ENCODE data around the gene SYNPR.

The SYNPR gene

DNA sequence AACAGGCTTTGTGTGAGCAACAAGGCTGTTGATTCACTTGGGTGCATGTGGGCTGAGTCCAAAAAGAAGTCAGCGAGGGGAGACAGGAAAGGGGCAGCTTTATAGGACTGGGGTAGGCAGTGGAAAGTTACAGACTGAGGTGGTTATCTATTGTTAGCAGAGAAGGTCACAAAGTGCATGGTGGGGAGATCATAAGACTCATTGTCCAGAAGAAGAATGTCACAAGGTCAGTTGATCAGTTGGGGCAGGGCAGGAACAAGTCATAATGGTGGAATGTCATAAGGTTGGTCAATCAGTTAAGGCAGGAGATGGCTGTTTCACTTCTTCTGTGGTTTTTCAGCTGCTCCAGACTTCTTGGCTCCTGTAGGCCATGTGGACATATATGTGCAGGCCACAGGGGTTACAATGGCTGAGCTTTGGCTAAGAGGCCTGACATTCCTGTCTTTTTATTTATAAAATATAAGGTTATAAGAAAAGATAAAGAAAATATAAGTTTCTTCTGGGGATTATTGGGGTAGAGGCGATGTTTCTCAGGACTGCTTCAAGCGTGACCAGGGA lies 304.9 kb downstream of the SYNPR start:
- TF ChIP-seq POLR2A (IDR thresholded peaks at IDR 0.05; ENCODE audit: low read length): no peak
- no peak for TF ChIP-seq GATA1 (IDR thresholded peaks at IDR 0.05; ENCODE audit: low read depth, low read length)
- no peak for DNase-seq

DNA sequence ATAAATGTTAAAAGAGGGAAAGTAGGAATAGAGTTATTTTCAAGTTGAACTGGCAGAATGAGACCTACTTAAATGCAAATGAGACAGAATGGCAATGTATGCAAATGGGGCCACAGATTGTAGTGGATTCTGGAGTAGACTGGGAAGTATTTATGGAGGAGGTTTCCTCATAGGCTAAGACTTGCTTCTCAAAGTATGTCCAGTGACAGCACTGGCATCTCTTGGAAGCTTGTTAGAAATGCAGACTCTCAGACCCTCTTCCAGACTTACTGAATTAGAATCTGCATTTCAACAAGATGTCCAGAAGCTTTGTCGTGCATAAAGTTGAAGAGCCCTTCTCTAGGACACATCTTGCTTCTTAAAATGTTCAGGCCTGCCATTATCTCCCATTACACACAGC lies 306.6 kb downstream of the SYNPR start:
- no peak for DNase-seq
- no peak for TF ChIP-seq GATA1 (IDR thresholded peaks at IDR 0.05; ENCODE audit: low read depth, low read length)
- TF ChIP-seq POLR2A (IDR thresholded peaks at IDR 0.05; ENCODE audit: low read length): no peak

DNA sequence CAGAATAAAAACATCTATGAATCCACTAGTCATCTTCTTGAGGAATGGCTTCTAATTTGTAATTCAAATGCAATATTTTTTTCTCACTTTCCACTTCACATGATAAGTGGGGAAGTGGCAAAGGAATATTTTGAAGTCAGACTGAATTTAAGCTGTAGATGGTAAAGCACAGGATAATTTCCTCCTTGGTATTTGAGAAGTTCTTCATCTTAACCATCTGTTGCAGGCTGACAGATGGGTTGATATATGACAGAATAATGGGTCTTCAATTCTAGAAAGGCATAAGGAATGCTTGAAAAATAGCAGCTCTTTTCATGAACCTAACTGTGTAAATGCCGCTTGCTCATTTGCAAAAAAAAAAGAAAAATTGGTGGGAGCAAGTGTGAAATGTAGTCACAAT lies 307.8 kb downstream of the SYNPR start:
- no peak for DNase-seq
- no peak for TF ChIP-seq GATA1 (IDR thresholded peaks at IDR 0.05; ENCODE audit: low read depth, low read length)
- no peak for TF ChIP-seq POLR2A (IDR thresholded peaks at IDR 0.05; ENCODE audit: low read length)

DNA sequence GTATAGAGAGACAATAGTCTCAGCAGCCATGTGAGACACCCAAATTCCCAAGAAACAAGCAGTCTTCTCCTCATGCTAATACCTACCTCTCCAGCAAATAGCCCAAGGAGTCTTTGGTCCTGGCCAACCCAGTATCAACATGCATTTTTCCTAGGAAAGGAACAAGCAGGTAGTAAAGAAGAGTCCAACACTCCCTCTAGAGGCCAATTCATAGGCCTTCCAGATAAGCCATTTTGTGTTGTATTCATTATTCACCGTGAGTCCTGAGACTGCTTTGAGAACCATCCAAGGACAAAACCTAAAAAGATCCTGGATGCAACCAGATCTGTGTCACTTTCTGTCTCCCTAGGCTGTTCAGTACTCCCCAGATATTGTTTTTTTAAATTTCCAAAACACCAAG lies 310.8 kb downstream of the SYNPR start:
- no peak for DNase-seq
- TF ChIP-seq POLR2A (IDR thresholded peaks at IDR 0.05; ENCODE audit: low read length) (no peak), GATA1 (IDR thresholded peaks at IDR 0.05; ENCODE audit: low read depth, low read length) (no peak)

DNA sequence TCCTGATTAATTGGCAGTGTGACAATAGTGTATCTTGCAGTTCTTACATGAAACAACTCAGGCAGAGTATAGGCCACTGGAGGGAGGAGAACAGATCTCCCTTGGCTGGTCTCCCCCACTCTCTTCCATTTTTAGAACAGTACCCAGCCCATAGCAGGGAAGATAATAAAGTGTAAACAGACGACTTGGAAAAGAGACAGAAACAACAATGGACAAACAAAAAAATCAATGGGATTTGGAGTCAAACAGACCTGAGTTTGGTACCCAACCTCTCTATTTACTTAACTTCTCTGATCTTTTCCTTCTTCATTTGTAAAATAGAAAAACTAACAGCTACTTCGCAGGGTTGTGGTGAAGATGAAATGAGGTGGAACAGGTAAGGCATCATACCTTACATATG lies 315.7 kb downstream of the SYNPR start:
- no peak for DNase-seq
- TF ChIP-seq GATA1 (IDR thresholded peaks at IDR 0.05; ENCODE audit: low read depth, low read length) (no peak), POLR2A (IDR thresholded peaks at IDR 0.05; ENCODE audit: low read length) (no peak)

DNA sequence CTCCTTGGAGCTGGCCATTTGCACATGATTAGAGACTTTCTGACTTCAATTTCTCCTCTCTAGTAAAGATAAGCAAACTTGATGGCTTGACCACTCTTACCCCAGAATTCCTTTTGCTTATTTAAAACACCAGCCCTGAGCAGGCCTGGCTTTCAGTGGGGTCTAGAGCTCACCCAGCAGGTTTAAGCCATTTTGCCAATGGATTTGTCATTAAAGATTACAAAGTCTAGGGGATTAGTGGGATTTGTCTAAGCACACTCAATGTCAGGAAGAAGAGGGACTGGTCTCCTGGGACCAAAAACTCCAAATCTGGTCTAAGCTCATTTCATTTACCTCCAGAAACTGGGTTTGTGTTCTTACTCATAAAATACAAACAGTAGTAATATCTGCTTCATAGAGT lies 317.1 kb downstream of the SYNPR start:
- no peak for DNase-seq
- TF ChIP-seq POLR2A (IDR thresholded peaks at IDR 0.05; ENCODE audit: low read length): no peak
- TF ChIP-seq GATA1 (IDR thresholded peaks at IDR 0.05; ENCODE audit: low read depth, low read length): no peak

DNA sequence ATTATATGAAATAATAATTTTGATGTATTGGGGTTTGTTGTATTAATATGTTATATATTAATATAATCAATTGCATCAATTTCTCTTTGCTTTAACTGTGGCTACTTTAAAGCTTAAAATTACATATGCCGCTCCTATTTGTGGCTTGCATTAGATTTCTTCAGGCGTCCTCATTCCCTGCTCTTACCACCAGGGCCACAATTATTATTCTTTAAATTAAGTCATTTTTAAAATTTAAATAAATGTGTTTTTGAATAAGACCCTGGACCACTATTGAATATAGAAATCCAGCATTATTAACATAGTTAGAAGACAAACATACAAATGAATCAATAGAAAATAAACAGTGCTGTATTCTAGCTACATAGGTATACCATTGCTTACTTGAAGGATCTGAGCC lies 318.9 kb downstream of the SYNPR start:
- DNase-seq: no peak
- TF ChIP-seq GATA1 (IDR thresholded peaks at IDR 0.05; ENCODE audit: low read depth, low read length) (no peak), POLR2A (IDR thresholded peaks at IDR 0.05; ENCODE audit: low read length) (no peak)

DNA sequence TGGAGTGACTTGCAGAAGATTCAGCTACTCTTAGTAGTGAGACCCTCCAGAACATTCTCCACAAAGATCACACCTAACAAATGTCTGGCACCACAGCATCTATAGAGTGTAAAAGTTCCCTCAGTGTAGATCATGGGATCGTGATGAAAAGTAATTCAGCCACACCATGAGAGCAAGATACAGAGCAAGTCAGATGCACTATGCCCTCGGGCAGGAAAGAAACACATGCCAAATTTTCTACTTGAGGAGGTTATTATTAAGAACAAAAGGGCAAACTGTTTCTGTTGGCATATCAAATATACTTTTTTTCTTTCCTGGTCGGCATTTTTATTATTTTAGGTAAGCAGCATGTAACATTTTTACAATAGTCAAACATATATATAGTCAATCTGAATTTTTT lies 329.6 kb downstream of the SYNPR start:
- DNase-seq: no peak
- no peak for TF ChIP-seq POLR2A (IDR thresholded peaks at IDR 0.05; ENCODE audit: low read length)
- TF ChIP-seq GATA1 (IDR thresholded peaks at IDR 0.05; ENCODE audit: low read depth, low read length): no peak

DNA sequence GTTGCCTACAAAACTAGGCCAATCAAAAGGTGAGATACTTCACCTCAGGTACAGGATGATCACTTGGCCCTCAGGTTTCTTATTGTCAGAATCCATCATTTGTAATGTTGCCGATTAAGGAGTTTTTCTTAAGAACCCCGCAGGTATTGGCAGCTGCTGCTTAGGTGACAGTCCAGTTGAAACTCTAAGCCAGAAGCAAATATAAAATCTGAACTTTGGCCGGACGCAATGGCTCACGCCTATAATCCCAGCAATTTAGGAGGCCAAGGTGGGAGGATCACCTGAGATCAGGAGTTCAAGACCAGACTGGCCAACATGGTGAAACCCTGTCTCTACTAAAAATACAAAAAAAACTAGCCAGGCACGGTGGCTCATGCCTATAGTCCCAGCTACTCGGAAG lies 331.3 kb downstream of the SYNPR start:
- TF ChIP-seq GATA1 (IDR thresholded peaks at IDR 0.05; ENCODE audit: low read depth, low read length) (no peak), POLR2A (IDR thresholded peaks at IDR 0.05; ENCODE audit: low read length) (no peak)
- DNase-seq: no peak

DNA sequence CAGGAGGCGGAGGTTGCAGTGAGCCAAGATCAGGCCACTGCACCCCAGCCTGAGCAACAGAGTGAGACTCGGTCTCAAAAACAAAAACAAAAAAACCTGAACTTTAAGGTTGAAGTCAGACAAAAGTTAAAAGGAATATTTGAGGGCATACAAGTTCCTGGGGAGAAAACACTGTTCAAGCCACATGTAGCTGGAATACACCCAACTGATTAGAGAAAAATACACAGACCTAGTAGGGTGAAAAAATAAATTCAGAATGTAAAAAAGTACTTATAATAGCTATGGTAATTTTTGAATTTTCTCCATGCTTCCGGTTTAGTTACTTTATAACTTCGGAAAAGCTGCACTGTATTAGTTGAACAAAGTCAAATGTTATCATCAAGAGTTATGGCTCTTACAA lies 331.7 kb downstream of the SYNPR start:
- TF ChIP-seq GATA1 (IDR thresholded peaks at IDR 0.05; ENCODE audit: low read depth, low read length): no peak
- no peak for TF ChIP-seq POLR2A (IDR thresholded peaks at IDR 0.05; ENCODE audit: low read length)
- DNase-seq: no peak

DNA sequence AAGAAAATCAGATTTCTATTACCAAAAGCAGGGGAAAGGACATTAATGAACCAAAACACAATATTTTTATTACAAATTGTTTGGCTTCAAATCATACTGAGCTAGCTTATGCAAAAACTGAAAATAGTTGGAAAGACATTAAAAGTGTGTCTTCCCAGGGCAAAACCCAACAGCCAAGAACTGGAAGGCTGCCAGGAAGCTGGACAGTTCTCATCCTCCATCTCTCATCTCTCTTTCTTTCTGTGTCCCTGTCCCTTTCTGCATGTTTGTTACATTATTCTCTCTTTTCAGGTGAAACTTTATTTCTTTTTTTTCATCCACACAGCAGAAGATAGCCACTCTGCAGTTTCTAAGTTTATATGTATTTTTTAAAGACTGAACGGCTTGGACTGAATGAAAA lies 333.3 kb downstream of the SYNPR start:
- TF ChIP-seq GATA1 (IDR thresholded peaks at IDR 0.05; ENCODE audit: low read depth, low read length) (no peak), POLR2A (IDR thresholded peaks at IDR 0.05; ENCODE audit: low read length) (no peak)
- DNase-seq: no peak

DNA sequence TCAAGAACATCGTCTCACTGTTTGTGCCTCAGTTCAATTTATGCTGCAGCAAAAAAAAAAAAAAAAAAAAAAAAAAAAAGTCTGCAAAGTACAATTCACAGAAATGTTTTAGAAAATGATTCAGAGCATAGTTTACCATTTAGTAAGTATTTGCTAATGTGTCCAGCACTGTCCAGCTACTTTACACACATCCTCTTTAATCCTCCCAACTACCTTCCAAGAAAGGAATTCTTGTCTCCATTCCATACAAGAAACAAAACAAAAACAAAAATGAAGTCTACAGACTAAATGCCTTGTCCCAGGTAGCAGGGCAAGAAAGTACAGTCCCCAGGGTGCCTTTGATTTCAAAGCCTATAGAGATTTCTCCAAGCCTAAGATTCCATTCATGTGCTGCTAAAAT lies 335.5 kb downstream of the SYNPR start:
- no peak for TF ChIP-seq GATA1 (IDR thresholded peaks at IDR 0.05; ENCODE audit: low read depth, low read length)
- no peak for TF ChIP-seq POLR2A (IDR thresholded peaks at IDR 0.05; ENCODE audit: low read length)
- no peak for DNase-seq

DNA sequence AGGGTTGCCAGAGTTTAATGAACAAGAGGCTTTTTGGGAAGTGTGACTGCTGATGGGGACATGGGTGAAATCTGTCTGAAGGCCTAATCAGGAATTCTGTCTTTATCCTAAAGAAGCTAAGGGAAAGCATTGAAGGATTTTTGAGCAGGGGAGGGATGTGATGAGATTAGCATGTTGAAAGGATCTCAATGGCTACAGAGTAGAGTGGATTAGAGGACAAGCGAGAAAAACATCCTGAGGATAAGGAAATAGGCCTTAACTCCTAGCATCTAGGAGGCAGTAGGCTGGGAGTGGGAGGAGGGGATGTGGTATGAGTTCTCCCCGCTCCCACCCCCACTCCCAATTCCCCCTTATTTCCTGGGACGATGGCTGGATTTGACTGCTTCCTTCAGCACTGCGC lies 339.3 kb downstream of the SYNPR start:
- no peak for DNase-seq
- no peak for TF ChIP-seq GATA1 (IDR thresholded peaks at IDR 0.05; ENCODE audit: low read depth, low read length)
- TF ChIP-seq POLR2A (IDR thresholded peaks at IDR 0.05; ENCODE audit: low read length): no peak

DNA sequence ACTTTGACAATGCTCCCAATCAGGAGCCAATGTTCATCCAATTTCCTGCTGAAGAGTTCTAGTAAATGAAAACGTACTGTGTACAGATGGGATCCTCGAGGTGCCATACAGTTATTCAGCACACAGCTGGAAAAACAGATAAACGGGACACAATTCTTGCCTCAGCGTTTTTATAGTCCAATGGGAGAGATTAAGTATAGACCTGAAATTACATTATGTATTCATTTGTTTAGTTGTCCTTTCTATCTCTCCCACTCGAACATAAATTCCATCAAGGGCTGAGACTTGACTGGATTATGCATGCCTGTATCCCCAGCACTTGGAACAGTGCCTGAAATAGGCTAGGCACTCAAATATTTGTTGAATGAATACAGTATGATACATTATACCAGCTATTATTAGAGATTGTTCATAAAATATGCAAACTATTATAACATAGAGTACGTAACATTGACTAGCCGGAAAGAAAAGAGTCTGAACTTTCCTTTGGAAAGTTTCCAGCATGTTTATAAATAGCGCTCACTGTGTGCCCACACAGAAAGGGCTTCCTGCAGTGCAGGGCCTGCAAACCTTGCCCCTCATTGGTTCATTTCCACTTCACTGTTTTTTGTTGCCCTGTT lies 346.9 kb downstream of the SYNPR start:
- no peak for DNase-seq

DNA sequence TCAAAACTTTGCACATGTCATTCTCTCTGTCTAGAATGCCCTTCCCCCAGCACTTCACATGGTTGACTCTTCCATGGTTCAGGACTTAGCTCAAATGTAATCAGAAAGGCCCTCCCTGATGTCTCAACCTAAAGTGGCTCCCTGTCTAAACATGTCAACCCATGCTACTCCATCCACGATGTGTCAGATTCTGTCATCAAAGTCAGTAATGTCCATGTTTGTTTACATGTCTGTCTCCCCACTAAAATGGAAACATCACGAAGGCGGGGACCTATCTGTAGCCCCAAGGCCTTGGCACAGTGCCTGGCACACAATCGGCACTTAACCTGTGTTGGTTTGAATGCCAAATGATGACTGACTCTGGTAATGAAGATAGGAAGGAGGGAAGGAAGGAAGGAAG lies 353.6 kb downstream of the SYNPR start:
- DNase-seq: no peak
- no peak for TF ChIP-seq POLR2A (IDR thresholded peaks at IDR 0.05; ENCODE audit: low read length)
- TF ChIP-seq GATA1 (IDR thresholded peaks at IDR 0.05; ENCODE audit: low read depth, low read length): no peak

More for the DNA sequence above, 346.9 kb downstream of the SYNPR start:
- TF ChIP-seq GATA1 (IDR thresholded peaks at IDR 0.05; ENCODE audit: low read depth, low read length) (no peak), POLR2A (IDR thresholded peaks at IDR 0.05; ENCODE audit: low read length) (no peak)

All from erythroblast (primary cell).